NCI-H1930 (cell line): Measurements from ENCODE around the gene TPM4.

Source experiments
- DNase-seq, 2 experiments: peaks; one replicate each; lab custom pipeline; 2025; lab: John Stamatoyannopoulos, UW

The TPM4 gene

GRCh38 chr19:16131648-16132047 is 55.4 kb downstream of the TPM4 start:
- DNase-seq: no peak

GRCh38 chr19:16133818-16134217 is 57.5 kb downstream of the TPM4 start:
- DNase-seq: no peak

- no peak for DNase-seq
Measured at GRCh38 chr19:16134510-16134909, 58.2 kb downstream of the TPM4 start.

GRCh38 chr19:16135430-16136127 is 59.3 kb downstream of the TPM4 start:
- no peak for DNase-seq

GRCh38 chr19:16136185-16136999 is 60.1 kb downstream of the TPM4 start:
- DNase-seq: no peak

- DNase-seq: no peak
Measured at GRCh38 chr19:16139752-16140151, 63.5 kb downstream of the TPM4 start.

- no peak for DNase-seq
Measured at GRCh38 chr19:16141043-16141442, 64.7 kb downstream of the TPM4 start.

GRCh38 chr19:16142032-16142580 is 65.8 kb downstream of the TPM4 start:
- DNase-seq: no peak

GRCh38 chr19:16143399-16144215 is 67.3 kb downstream of the TPM4 start, which contains the start of gene HSH2D:
Gene HSH2D (plus strand): TSS chr19:16143685. CDS start chr19:16148751, 5,066 bp downstream.
- DNase-seq: no peak

GRCh38 chr19:16144216-16144581 is 67.9 kb downstream of the TPM4 start:
- no peak for DNase-seq

- no peak for DNase-seq
Measured at GRCh38 chr19:16146112-16146511, 69.8 kb downstream of the TPM4 start.

- no peak for DNase-seq
Measured at GRCh38 chr19:16148443-16149229, 72.3 kb downstream of the TPM4 start.
